Cardiac muscle cell (in vitro differentiated cells and primary cell): ENCODE measurements around the gene CHMP2A. TPM values are rescaled to one million over a fixed set of nuclear protein-coding genes. Genes with fewer than 3 reads are reported as not detected.
A peak's percentile ranks its signal among the peaks of the same experiment; 100 is the strongest.

Source experiments
- DNase-seq, 2 donors: peaks; one replicate each; pipeline versions ENCODE4 v3.0.0 to v3.0.0-alpha.2; 2010 to 2017; ENCODE audit warnings: low read depth in 1 of 2, low spot score in 1 of 2
- H3K27ac ChIP-seq: fragments of 200-600 bp; sonication (generic); 2 replicates; pipeline ENCODE4 v1.5.1; 2016
- H3K27me3 ChIP-seq: fragments of 200-600 bp; sonication (generic); 2 replicates; pipeline ENCODE4 v1.6.0; 2016; ENCODE audit warnings: control low read depth
- H3K36me3 ChIP-seq: fragments of 200-600 bp; sonication (generic); 2 replicates; pipeline ENCODE4 v1.5.1; 2016; ENCODE audit warnings: control low read depth
- H3K4me1 ChIP-seq: fragments of 200-600 bp; sonication (generic); 2 replicates; pipeline ENCODE4 v1.8.1; 2017; ENCODE audit warnings: low read depth, mild to moderate bottlenecking, mixed run types
- H3K4me3 ChIP-seq: fragments of 200-600 bp; sonication (generic); 2 replicates; pipeline ENCODE4 v1.5.1; 2016; ENCODE audit warnings: mild to moderate bottlenecking
- H3K9me3 ChIP-seq: fragments of 200-600 bp; sonication (generic); 2 replicates; pipeline ENCODE4 v1.5.1; 2017; ENCODE audit warnings: low read depth, mild to moderate bottlenecking, control low read depth
- CTCF ChIP-seq: IDR thresholded peaks from 2 replicates; pipeline ENCODE4 v1.5.1; 2012; ENCODE audit warnings: low read depth, mild to moderate bottlenecking, low read length
- polyA plus RNA-seq: library from polyadenylated mRNA; unstranded; fragments of >200 nt; fragmentation: Nextera tagmentation; extraction: Ambion mirVana; gene quantifications from 2 replicates; pipeline ENCODE4 v1.2.1, GENCODE V29; 2016
- total RNA-seq: library from RNA; depleted of rRNA; stranded (reverse); fragments of >200 nt; gene quantifications from 2 replicates; pipeline ENCODE4 v1.2.3, GENCODE V29; 2016

CHMP2A gene
- total and polyA plus RNA-seq, 2 experiments from 2014 or later: 247 to 265 TPM

DNA sequence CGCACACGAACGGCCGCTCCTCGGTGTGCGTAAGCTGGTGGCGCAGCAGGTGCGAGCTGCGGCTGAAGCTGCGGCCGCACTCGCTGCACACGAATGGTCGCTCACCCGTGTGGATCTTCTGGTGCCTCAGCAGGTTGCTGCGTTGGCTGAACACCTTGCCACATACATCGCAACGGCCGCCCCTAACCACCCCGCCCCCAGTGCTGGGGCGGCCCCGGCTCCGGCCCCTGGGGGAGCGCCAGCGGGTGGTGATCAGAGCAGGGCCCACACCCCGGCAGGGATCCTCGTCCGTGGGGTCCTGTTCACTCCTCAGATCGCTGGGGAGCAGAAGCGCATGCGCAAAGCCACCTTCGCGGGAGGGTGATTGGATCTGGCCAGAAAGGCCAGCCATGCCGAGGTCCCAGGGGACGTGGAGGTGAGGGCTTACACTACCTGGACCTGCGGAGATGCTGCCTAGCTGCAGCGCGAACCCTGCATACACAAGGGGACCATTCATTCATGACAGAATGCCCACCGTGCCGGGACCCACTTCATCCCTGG, 8.2 kb upstream of the CHMP2A start:
- Histone ChIP-seq H3K4me3 (peak overlapping the region; percentile 15), H3K4me1 (peaks cover 14% of the 10 kb centered on the region), H3K27ac (no peak overlapping the region), H3K27me3 (no peaks in the 10 kb centered on the region), H3K9me3 (no peaks in the 10 kb centered on the region), H3K36me3 (no peaks in the 10 kb centered on the region)
- peak in 1 of 2 donors; percentile 21 for DNase-seq
- TF ChIP-seq CTCF: no peak

DNA sequence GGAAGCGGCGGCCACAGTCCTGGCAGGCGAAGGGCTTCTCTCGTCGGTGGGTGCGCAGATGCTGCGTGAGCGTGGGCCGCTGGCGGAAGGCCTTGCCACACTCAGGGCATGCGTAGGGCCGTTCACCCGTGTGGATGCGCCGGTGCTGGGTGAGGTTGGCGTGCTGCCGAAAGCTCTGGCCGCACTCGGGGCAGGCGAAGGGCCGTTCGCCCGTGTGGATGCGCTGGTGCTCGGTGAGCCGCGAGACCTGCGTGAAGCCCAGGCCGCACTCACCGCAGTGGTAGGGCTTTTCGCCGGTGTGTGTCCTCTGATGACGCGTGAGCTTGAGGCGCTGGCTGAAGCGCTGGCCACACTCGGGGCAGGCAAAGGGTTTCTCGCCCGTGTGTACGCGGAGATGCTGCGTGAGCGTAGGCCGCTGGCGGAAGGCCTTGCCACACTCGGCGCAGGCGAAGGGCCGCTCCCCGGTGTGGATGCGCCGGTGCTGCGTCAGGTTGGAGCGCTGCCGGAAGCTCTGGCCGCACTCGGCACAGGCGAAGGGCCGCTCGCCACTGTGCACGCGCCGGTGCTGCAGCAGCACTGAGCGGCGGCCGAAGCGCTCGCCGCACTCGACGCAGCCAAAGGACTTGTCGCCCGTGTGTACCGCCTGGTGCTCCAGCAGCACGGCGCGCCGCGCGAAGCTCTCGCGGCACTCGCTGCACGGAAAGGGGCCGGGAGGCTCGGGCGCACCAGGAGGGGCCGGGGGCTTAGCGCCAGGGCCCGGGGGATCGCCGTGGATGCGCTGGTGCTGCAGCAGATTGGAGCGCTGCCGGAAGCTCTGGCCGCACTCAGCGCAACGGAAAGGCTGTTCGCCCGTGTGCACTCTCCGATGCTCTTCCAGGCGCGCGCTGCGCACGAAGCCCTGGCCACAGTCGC, 7.5 kb upstream of the CHMP2A start:
- Histone ChIP-seq H3K4me1 (peaks cover 15% of the 10 kb centered on the region), H3K27ac (no peak overlapping the region), H3K36me3 (no peaks in the 10 kb centered on the region), H3K9me3 (no peaks in the 10 kb centered on the region), H3K27me3 (no peaks in the 10 kb centered on the region), H3K4me3 (peak overlapping the region; percentile 15)
- no peak for TF ChIP-seq CTCF
- peak; percentile 55 to 61 for DNase-seq

DNA sequence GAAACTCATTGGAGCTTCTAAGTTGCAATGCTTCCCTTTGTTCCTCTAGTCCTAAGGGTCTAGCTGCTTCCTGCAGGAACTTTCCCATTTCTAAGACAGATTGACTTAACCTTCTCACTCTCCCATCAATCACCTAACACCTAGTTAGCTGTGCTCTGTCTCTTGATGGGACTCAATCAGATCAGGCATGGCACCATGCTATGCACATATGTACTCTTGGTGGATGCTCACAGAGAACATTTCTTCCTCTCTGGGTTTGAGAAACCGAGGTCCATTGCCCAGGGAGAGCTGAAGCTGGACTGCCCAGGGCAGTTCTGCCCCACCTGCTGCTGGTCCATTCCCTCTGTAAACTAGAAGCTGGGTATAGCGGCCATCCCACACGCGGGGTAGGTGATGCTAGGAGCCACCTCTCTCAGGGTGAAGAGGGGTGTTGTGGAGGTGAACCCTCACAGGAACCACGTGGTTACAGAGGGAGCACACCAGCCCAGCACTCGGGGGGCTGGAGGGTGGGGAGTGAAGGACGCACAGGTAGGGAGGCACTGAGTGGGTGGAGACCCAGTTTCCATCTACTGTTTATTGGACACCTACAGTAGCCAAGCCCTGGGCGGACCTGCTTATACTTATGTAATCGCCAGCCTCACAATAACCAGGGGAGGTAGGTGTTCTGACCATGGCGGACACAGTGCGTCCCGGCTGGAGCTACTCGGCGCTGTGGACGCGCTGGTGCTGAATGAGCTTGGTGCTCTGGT, 6.6 kb upstream of the CHMP2A start:
- peaks cover 22% of the 10 kb centered on the region for H3K4me1 ChIP-seq
- no peak for TF ChIP-seq CTCF
- H3K36me3 ChIP-seq: peaks cover 4% of the 10 kb centered on the region
- H3K27me3 ChIP-seq: no peaks in the 10 kb centered on the region
- no peak overlapping the region for H3K27ac ChIP-seq
- H3K9me3 ChIP-seq: no peaks in the 10 kb centered on the region
- DNase-seq: no peak
- H3K4me3 ChIP-seq: no peak overlapping the region

DNA sequence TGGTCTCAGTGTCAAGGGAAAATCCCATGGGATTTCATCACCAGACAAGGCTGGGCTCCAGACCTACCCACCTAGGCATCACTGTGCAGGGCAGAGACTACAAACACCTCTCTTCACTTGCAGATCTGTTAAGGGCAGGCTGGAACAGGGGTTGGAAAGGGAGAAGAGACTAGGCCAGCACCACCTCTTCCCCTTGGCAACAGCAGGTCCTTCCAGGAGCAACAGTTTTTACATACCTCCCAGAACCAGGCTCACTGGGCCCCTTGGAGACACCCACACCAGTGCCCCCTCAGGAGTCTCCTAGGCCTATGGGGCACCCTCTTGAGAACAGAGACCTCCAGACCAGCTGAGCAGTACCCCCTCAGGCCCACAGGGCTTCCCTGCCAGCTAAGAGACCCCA, 6.0 kb upstream of the CHMP2A start:
- DNase-seq: no peak
- H3K27ac ChIP-seq: no peak overlapping the region
- no peaks in the 10 kb centered on the region for H3K27me3 ChIP-seq
- H3K4me3 ChIP-seq: no peak overlapping the region
- no peaks in the 10 kb centered on the region for H3K9me3 ChIP-seq
- H3K36me3 ChIP-seq: peaks cover 9% of the 10 kb centered on the region
- peaks cover 22% of the 10 kb centered on the region for H3K4me1 ChIP-seq
- no peak for TF ChIP-seq CTCF

DNA sequence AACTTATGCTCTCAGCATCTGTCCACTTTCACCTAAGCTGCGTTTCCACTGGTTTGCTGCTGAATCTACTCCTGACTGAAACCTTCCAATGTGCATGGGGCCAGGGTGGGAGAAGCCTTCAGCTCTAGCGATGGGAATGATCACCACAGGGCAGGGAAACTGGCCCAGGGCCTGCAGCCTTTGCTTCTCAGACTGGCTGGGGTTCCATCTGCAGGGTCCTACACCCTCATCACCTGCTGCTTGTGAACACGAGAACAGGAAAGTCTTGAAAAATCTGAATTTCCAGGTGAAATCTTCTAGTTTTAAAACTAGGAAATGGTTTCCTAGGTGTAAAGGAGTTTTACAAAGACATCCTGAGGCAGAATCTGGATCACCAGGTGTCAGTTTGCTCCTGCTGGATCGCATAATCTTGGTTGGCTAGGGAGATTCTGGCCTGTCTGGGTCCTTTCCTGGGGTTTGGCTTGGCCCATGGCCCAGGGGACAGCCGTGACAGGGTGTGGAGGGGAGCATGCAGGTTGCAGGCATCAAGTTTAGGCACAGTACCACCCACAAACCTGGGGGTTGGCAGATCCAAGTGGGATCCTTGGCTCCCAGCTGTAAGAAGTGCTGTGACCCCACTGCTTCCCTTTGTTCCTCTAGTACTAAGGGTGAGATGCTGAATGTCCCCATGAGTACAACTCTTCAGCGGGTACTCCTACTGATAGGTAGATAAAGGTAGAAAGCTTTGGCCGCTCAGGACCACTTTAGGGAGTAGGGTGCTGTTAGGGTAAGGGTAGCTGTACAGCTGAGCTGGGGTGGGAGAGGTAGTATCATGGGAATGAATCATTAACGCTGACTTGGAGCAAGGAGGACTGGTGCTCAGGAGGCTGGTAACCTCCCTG, 5.3 kb upstream of the CHMP2A start:
- Histone ChIP-seq H3K4me1 (peaks cover 26% of the 10 kb centered on the region), H3K9me3 (no peaks in the 10 kb centered on the region), H3K27ac (peak overlapping the region; percentile 99), H3K4me3 (peak overlapping the region; percentile 56), H3K36me3 (peaks cover 9% of the 10 kb centered on the region), H3K27me3 (no peaks in the 10 kb centered on the region)
- TF ChIP-seq CTCF: no peak
- DNase-seq: no peak
